Fibroblast of peridontal ligament (primary cell): ENCODE data around the gene SPRED2.

Source experiments
- DNase-seq: peaks from one replicate; pipeline ENCODE4 v3.0.0-alpha.2; 2010; ENCODE audit errors: extremely low read depth

Gene SPRED2

DNA sequence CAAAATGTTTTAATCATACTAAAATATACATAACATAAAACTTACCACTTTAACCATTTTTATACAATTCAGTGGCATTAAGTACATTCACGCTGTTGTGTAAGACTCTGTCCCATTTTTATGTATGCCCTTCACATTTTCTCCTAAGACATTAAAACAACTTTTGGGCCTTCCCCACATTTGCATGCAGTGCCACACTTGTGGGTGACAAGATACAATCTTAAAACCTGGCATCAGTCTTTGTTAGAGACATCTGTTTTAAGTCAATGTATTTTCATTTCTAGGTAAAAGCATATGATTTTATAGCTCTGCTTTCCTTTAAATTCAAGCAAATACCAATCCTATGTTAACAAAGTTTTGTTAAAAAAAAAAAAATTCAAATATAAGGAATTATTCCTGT is 17.3 kb downstream of the SPRED2 start:
- no peak for DNase-seq

DNA sequence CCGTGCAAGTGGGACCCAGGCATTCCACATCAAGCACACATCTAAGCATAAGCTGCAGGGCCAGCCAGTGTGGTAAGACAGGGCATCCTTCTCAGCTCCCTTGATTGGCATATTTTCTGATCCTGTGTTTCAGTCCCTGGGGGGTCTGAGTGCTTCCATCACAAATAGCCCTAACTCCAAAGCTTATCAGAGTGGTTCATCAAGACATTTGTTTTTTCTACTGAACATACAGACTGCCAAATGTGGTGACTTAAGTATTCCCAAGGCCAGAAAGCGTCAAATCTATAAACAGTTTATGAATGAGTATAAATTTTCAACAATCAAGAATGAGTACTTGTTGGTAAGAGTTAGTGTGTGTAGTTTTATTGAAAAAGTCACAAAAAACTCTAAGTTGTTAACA is 18.8 kb downstream of the SPRED2 start:
- peak; percentile 59 for DNase-seq

DNA sequence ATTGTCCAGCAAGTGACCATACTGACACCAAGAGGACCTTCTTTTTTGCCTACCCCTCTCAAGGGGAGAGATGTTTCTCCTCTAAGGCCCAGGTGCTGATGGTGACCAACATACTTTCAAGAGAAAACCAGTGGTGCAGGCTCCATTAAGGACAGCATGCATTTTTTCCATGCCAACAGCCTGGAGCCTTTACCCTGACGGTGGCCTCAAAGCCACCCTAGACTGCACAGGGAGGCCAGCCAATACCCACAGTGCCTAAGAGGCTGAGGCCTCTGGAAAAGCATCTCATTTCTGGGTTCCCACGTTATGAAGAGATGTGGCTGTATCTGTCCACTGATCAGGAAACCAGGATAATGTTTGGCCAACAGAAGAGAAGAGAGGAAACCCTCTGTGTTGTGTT is 19.3 kb downstream of the SPRED2 start:
- no peak for DNase-seq

DNA sequence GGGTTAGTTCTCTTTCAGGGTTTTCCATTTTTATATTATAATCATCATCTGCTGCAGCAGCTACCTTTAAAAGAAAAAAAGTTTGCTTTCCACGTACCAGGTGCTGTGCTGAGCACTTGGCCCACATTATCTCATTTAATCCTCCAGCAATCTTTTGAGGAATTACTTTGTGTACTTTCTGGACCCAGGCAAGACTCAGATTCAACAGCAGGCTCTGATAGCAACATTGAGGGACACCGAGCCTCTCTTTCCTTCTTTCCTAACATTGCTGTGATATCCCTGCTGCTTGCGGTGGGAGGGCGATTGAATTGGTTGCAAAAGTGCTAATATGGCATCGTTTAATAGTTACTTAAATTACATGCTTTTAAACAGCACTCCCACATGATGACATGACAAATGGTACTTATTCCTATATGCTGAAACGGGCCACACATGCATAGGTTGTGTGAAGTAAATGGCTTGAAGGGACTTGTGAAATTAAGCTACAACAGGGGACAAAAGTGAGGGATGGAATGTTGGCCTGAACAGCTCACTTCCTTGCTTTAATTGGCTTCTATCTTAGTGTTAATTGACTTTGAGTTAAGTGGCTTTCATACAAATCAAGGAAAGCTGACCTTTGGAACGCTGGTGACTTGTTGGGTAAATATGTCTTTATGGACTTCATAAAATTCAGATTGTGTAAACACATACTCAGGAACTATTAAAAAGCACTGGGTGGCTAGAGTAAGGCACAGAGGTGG is 21.2 kb downstream of the SPRED2 start:
- no peak for DNase-seq

DNA sequence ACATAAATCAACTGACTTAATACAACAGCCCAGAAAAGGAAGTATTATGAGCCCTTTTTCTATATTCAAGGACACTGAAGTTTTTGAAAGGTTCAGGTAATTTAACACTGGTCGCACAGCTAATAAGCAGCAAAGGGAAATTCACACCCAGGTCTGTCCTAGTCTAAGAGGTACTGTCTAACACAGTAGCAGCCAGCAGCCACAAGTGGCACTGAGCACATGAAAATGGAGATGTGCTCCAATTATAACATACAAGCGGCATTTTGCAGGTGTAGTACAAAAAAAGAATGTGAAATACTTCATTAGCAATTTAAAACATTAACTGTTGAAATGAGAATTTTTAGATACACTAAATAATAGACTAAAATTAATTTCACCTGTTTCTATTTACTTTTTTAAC is 23.4 kb downstream of the SPRED2 start:
- DNase-seq = no peak

DNA sequence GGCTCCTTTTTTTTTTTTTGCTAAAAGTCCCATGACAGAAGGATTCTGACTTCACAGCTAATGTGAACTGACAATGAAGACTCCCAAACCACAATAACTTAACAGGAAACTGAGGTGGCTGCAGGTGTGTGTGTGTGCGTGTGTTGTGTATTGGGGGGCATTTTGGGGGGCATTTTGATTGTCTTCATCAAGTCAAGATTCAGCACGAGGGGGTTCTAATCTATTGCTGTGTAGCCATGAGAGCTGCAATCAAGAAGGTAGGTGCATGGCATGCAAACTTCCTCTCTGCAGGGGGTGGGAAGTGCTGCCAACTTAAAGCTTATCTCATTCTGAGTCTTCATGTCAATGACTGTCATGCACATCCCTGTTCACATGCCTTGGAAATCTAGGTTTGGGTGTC is 25.2 kb downstream of the SPRED2 start:
- DNase-seq = no peak

DNA sequence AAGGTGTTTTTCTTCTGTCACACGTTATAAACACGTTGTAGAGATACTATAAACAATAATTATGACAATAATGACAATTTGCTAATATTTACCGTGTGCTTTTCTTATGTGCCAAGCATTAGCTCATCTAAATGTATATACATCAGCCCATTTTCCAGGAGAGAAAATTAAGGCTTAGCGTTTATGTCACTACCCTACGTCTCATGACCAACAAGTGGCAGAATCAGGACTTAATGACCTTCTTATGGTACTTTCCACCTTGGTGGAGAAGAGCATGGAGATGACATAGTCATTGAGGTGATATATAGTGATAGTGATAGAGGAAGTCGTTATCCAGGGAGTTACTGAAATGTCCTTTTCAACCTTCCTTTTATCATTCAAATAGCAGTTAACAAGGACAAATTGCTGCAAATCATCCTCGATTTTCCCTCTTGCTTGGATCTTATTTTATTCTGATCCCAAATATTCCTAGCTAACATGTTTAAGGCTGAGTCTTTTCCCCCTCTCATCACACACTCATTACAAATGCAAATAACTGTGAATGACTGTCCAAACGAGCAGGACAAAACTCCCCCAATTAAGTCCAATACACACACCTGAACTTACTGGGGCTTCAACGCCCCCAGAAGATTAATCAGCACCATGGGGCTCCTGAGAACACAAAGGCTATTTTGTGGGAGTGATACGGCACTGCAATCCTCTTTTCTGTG is 27.3 kb downstream of the SPRED2 start:
- DNase-seq = no peak

DNA sequence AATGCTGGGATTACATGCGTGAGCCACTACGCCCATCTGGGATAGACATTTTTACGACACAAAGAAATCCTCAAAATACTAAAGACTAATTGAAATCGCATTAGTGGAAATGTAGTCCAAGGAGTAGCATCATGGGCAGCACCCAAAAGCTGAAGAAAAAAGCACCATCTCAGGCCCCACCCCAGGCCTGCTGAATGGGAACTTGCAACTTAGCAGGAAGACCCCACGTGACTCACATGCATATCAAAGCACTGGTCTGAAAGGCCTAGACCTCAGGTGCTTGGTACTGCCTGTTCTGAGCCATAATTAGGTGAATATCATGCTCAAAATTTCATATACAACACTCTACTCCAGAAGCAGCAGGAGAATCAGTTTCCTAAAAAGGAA is 28.9 kb downstream of the SPRED2 start:
- no peak for DNase-seq

DNA sequence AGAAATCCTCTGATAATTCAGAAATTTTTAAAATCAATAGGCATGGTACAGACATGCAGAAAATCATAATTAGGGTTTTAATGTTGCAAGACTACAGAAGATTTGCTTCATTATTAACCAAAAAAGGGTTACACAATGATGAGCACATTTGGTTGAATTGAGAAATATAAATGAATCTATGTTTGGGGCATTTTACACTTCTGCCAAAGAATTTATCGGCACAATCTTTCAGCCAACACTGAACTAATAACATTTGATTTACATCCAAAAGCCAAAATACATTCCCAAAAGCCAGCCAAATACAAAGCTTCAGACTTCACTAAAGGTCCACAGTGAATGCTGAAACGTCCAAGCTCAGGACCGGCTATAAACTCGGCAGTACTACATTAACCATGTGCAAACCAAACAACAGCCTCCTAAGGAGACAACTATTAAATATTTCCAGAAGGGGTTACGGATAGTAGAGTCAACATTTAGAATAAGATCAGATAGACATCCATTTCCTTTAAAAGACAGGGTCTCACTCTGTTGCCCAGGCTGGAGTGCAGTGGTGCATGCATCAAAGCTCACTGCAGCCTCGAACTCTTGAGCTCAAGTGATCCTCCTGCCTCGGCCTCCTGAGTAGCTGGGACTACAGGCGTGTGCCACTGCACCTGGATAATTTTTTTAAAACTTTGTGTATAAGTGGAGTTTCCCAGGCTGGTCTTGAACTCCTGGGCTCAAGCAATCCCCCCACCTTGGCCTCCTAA is 29.4 kb downstream of the SPRED2 start:
- DNase-seq = peak; percentile 91

DNA sequence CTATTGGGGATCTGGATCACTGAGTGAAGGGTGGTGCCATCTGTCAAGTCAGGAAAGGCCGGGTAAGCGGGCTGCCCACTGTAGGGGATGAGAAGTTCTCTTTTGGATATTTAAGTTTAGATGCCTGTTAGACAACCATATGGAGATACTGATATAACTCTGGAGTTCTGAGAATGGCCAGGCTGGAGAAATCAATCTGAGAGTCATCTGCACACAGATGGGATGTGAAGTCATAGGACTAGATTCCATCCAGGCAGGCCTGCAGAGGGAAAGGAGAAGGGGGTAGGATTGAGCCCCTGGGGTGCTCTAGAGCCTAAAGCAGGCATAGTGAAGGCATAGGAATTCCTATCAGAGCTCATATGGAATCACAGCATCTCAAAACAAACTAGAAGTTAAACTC is 30.1 kb downstream of the SPRED2 start:
- DNase-seq = peak; percentile 66

DNA sequence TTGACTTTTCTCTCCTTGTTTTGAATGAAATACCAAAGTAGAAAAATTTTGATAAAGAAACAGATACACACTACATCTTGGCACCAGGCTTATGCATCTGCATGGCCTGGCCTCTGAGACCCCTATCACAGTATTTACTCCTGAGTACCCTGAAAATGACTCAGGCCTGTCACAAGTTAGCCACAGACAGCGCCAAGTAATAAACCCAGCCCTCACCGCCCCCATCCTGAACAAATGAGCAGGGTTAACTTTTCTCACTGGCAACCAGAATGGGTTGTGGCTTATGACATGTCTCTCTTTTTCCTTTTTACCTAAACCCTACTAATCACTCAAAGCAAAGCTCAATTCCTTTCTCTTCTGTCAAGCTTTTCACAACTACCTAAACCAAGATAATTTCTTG is 35.3 kb downstream of the SPRED2 start:
- DNase-seq = peak; percentile 16

DNA sequence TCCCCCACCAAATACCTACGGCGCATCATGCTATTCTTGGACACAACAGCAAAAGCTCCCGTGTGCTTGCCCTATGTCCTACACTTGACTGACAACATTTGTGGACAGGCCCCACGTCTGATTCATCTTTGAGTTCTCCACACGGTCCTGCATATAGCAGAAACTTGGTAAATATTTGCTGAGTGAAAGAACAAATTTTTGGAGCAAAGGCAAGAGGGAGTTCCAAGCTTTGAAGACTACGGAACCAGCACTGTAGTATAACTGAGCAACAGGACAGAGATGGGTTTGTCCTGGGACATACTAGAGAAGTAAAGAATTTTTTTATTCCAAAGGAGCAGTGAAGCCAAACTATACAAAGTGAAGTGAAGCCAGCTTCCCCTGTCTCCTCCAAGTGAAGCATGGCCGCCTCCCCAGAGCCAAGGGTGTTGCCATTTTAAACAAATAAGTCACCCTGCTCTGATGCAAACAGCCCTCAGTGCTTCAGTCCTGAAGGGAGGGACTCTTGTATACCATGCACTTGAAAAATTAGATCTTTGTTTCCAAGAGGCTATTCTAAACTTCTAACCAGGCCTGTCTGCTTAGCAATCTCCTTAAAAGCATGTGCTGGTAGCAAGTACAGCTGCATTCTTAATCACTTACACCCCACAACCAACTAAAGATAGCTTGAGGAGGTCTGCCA is 35.9 kb downstream of the SPRED2 start:
- peak; percentile 72 for DNase-seq

DNA sequence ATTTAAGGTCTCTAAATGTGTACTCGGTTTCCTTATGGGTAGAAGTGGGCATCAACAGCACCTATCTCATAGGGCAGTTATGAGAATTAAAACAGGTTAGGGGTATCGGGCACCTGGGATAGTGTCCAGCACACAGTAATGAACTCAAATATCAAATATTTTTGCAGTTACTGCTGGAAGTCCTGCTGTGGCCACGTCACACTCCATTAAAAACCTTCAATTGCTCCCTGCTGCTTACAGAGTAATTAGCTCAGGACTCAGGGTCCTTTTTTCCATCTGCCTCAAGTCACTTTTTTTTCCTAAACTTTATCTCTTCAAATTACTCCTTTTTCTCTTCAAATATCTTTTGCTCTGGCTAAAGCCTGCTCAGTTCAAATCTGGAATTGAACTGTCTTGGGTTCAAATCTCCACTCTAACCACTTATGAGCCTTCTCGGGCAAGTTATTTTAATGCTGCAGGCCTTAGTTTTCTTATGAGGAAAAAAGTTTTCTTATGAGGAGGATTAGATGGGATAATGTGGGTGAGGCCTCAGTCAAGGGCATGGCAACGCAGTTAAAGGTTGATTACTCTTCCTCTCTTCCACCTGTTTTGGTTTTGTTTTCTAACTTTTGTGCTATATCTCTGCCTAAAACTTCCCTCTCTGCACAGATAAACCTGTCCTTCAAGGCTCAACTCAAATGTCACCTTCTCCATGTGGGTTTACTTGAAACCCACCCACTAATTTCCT is 36.6 kb downstream of the SPRED2 start:
- DNase-seq = no peak

DNA sequence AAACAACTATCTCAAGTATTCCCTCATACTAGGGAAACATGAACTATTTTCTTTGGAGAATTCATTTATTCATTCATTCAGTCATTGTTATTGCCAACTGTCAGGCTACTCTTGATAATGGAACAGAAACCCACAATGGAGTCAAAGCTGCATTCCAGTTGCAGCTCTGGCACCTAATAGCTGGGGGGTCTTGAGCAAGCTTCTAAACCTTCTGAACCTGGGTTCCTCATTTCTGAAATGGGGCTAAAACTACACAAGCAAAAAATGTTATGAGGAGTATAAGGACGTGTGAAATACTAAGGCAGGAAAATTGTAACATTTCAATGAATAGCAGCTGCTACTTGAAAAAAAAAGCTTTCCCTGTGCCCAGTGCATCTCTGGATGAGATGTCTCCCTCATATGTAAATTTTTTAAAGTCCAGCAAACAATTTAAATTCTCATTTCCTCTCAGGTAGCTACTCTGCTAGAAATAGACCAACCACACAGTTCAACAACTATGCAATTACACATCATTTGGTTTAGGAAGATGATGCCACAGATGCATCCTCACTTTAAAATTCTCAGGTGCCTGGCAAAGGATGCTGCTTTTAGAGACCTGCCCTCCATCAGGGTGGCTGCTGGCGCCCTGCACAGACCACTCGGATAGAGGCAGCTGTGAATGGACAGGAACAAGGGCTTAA is 38.5 kb downstream of the SPRED2 start:
- DNase-seq = no peak

DNA sequence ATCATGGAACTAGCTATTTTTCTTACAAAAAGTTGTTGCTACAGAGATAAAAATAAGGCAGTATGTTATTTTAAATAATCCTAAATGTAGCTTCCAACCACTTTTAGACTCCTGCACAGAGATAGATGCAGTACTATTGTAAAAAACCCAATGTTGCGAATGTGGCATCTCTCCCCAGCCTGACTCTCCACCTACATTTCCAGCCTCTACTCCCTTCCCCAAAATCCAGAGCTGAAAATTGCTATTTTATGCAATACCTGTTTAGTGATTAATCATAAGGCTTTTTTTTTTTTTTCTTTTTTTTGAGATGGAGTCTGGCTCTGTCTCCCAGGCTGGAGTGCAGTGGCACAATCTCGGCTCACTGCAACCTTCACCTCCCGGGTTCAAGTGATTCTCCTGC is 39.4 kb downstream of the SPRED2 start:
- DNase-seq = no peak

DNA sequence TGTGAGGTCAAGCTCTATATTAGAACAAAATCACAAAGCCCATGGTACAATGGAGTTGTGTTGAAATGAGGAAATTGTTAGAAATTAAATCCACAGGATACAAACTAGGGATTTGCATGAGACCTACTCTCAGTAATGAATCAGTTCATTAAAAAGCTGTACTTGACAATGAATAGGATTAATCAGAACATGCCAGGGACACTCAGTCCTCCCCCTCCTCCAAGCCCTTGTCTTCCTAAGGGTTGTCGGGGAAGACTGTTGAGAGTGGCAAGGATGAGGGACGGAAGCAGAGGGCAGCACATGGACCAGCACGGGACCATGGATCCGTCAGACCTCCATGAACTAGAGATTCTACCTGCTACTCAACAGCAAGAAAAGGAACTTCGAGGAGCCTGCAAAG is 39.8 kb downstream of the SPRED2 start:
- no peak for DNase-seq

DNA sequence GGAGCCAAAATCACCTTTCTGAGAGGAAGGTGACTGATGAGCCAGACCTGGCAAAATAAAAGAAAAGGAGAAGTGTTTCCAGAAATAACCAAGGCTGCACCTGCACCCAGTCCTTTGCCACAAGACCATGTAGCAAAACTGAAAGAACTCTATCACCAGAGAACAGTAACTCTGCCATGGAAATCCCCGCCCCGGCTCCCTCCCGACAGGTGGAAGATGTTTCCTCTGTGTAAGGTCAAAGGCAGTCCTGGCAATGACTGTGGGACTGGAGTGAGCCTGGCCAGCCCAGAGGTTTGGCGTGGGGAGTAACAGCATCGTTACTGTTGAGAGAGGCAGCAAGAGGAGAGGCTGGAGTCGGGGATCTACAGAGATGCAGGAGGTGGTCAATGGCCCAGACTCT is 42.3 kb downstream of the SPRED2 start:
- DNase-seq = no peak

DNA sequence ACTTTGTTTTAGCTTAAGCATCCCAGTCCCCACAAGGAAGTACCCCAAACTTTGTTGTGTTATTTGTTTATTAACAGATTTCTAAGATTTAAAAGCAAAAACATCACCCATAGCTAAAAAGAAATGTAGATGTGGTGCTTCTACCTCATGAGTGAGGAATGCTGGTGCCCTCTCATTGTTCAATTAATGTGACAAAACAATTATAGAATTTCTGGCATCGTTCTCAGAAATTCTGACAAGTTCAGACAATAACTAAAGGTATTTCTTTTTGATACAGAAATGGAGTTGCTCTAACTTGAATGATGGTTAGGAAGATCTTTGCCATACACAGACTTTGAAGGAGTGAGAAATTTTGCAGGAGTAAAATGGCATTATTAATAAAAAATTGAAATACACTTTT is 42.9 kb downstream of the SPRED2 start:
- no peak for DNase-seq

DNA sequence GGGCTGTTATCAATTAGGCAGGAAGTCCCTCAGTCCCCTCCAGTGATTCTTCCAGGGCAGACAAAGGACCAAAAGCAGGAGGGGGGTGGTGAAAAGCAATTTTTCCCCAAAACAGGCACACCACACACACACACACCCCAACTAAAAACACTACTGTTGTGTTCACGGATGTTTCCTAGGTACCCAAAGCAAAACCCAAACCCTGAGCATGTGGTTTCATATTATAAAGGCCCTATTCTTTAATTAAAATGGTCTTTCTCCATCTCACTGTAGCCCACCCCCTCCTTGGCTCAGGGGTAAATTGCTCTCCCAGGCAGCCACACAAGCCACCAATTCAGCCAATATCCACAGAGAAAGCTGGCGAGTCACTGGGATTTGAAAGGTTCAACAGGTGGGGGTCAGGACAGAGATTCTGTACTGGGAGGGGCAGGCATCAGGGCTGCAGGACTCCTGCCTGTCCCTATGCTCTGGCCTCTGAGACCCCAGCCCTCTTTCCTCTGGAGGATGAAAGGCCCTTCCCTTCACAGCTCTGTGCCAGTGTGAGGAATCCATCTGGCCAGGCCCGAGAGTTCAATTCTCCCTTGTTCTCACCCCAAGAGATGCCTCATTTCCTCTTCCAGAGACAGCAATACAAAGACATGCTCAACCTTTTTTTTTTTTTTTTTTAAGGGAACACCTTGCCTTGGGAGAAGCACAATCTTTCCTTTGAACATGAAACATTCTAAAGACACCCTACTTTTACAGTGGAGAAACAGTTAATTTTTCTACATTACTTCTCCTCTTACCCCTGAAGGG is 43.6 kb downstream of the SPRED2 start:
- no peak for DNase-seq

DNA sequence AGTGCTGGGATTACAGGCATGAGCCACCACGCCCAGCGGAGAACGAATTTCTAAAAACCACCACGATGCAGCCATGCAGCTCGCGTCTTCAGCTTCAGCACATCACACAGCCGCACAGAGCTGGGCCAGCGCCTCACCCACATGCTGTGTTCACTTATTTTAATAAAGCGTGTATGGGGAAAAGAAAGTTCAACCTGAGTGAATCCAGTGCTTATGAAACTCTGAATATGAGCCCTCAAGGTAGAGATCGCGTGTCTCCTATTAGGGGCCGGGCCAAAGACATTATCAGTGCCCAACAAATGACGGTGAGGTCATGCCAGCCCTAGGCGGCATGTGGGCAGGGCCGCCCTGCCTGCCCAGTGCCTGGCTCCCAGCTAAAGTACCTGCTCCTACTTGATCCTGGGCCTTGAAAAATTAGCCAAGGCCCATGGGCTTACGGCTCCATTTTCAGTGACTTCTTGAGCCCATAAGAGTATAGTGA is 44.3 kb downstream of the SPRED2 start:
- no peak for DNase-seq
